HepG2 (cell line): ENCODE measurements around the gene OAF. TPM values are rescaled to one million over a fixed set of nuclear protein-coding genes. Genes with fewer than 3 reads are reported as not detected.
A peak's percentile ranks its signal among the peaks of the same experiment; 100 is the strongest.

ENCODE experiments used
- CHCHD3 ChIP-seq: sonication (generic); formaldehyde crosslinking; IDR thresholded peaks from 2 replicates; pipeline ENCODE4 v1.8.0; 2022; ENCODE audit warnings: mild to moderate bottlenecking, missing genetic modification reagents, moderate library complexity
- FOXP1 ChIP-seq, 2 experiments: fragments of 450-650 bp in 1 of 2; IDR thresholded peaks; 2 replicates each; pipeline ENCODE4 v1.6.1; 2017 to 2018; ENCODE audit warnings: antibody characterized with exemption in 1 of 2
- KMT2B ChIP-seq: IDR thresholded peaks from 2 replicates; pipeline ENCODE4 v1.6.1; 2016; ENCODE audit warnings: missing genetic modification reagents, missing compliant biosample characterization
- MYNN ChIP-seq: sonication (generic); formaldehyde crosslinking; IDR thresholded peaks from 2 replicates; pipeline ENCODE4 v1.4.0; 2020; ENCODE audit warnings: mild to moderate bottlenecking, low read depth, missing genetic modification reagents
- NAIF1 ChIP-seq: sonication (generic); formaldehyde crosslinking; IDR thresholded peaks from 2 replicates; pipeline ENCODE4 v1.5.0; 2020; ENCODE audit warnings: mild to moderate bottlenecking, missing genetic modification reagents, borderline replicate concordance
- NCOR1 ChIP-seq: fragments of 200-600 bp; sonication (generic); IDR thresholded peaks from 2 replicates; pipeline ENCODE4 v1.7.0; 2017; ENCODE audit warnings: antibody characterized with exemption, low read length, borderline replicate concordance
- NR0B2 ChIP-seq: sonication (generic); formaldehyde crosslinking; IDR thresholded peaks from 2 replicates; pipeline ENCODE4 v1.4.0; 2020; ENCODE audit warnings: mild to moderate bottlenecking, missing genetic modification reagents
- PITX1 ChIP-seq: sonication (generic); formaldehyde crosslinking; IDR thresholded peaks from 2 replicates; pipeline ENCODE4 v1.5.1; 2020; ENCODE audit warnings: mild to moderate bottlenecking, missing genetic modification reagents
- SNRNP70 ChIP-seq: fragments of 200-400 bp; formaldehyde crosslinking; IDR thresholded peaks from 2 replicates; pipeline ENCODE4 v1.6.1; 2017; ENCODE audit warnings: mild to moderate bottlenecking, low read depth, low read length, moderate library complexity
- SPEN ChIP-seq: sonication (generic); formaldehyde crosslinking; IDR thresholded peaks from 2 replicates; pipeline ENCODE4 v1.5.1; 2020; ENCODE audit warnings: low read depth, mild to moderate bottlenecking, missing genetic modification reagents
- ZFYVE20 ChIP-seq: sonication (generic); formaldehyde crosslinking; IDR thresholded peaks from 2 replicates; pipeline ENCODE4 v1.8.0; 2023; ENCODE audit warnings: low read depth, mild to moderate bottlenecking, moderate library complexity, missing genetic modification reagents, borderline replicate concordance
- ZNF3 ChIP-seq: IDR thresholded peaks from 2 replicates; pipeline ENCODE4 v1.7.0; 2017; ENCODE audit warnings: inconsistent platforms
- ZNF318 ChIP-seq: sonication (generic); formaldehyde crosslinking; IDR thresholded peaks from 2 replicates; pipeline ENCODE4 v1.4.0; 2020; ENCODE audit warnings: mild to moderate bottlenecking, missing genetic modification reagents
- ZNF354B ChIP-seq: sonication (generic); formaldehyde crosslinking; IDR thresholded peaks from 2 replicates; pipeline ENCODE4 v1.8.0; 2022; ENCODE audit warnings: mild to moderate bottlenecking, missing genetic modification reagents
- ZNF431 ChIP-seq: sonication (generic); formaldehyde crosslinking; IDR thresholded peaks from 2 replicates; pipeline ENCODE4 v1.9.0; 2022; ENCODE audit warnings: missing genetic modification reagents, low read depth, mild to moderate bottlenecking, borderline replicate concordance
- ZNF558 ChIP-seq: sonication (generic); formaldehyde crosslinking; IDR thresholded peaks from 2 replicates; pipeline ENCODE4 v1.9.0; 2022; ENCODE audit warnings: mild to moderate bottlenecking, missing genetic modification reagents, borderline replicate concordance
- polyA plus RNA-seq, 8 experiments: library from polyadenylated mRNA; depleted of rRNA in 3 of 8; stranded (reverse) in 7 of 8; unstranded in 1 of 8; fragments of >200 nt; fragmentation: Illumina TruSeq in 4 of 8; extraction: Trizol in 4 of 8; gene quantifications; 2 replicates each; pipeline versions ENCODE4 v1.2.1 to v1.2.3, GENCODE V29; 2011 to 2016; ENCODE audit warnings: low read depth in 4 of 8, missing spikeins in 1 of 8, mixed read lengths in 1 of 8; ENCODE audit not compliant: insufficient read depth in 1 of 8
- total RNA-seq, 5 experiments: library from RNA; depleted of rRNA; stranded (reverse); fragments of >200 nt; fragmentation: Illumina TruSeq; extraction: Trizol; gene quantifications; 2 replicates each; pipeline ENCODE4 v1.2.3, GENCODE V29; 2016; ENCODE audit warnings: low read depth in 1 of 5
- TF ChIP-seq, protein P1 (sequence below): sonication (generic); formaldehyde crosslinking; IDR thresholded peaks from 2 replicates; pipeline ENCODE4 v1.9.0; 2021; ENCODE audit warnings: missing genetic modification reagents, mild to moderate bottlenecking, borderline replicate concordance
- TF ChIP-seq, protein P2 (sequence below): sonication (generic); formaldehyde crosslinking; IDR thresholded peaks from 2 replicates; pipeline ENCODE4 v1.4.0; 2020; ENCODE audit warnings: missing genetic modification reagents

OAF gene
- total and polyA plus RNA-seq, 2 of the 13 experiments (the other 11 are each of a cell fraction or from before 2014, with no cell fraction given), result 63.7 to 94.6 TPM

DNA sequence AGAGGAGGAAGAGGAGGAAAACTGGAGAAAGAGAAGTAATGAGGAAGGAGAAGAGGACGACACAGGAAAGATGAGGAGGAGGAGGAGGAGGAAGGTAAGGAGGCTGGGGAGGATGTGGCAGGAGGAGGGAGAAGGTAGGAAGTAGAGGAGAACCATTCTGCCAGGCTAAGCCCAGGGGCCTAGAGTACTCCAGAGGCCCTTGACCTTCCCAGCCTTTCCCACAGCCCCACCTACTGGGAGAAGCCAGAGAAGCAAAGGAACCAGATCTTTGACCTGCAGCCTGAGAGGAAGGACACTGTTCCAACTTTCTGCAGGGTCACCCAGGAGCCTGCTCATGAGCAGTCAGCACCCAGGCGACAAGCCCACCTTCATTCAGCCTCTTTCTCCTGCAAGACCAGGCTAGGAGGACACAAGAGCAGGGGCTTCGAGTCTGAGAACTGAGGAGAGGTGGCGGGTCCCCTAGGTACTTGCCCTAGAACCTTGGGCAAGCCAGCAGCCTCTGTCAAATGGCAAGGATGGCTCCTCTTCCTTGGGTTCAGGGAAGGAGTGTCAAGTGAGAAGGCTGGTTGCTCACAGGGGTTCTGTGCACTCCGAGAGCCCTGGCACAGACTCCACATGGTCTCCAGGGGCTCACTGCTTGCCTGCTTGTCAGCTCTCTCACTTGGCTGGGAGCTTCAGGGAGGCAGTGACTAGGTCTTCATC lies 27.9 kb upstream of the OAF start (continued):
- TF ChIP-seq FOXP1 (IDR thresholded peaks at IDR 0.05) (no peak), FOXP1 (CRISPR knock-in tag; IDR thresholded peaks at IDR 0.05) (no peak), NAIF1 (no peak), KMT2B (CRISPR knock-in tag) (no peak), PITX1 (CRISPR knock-in tag) (no peak), ZNF558 (CRISPR knock-in tag) (no peak), ZFYVE20 (CRISPR knock-in tag) (no peak), CHCHD3 (no peak), SNRNP70 (no peak), SPEN (0 out of 2 replicates have a peak, but pooled peaks have one; percentile 20), ZNF431 (CRISPR knock-in tag) (no peak), NCOR1 (no peak; the same call in 1 of the 2 replicates), ZNF3 (CRISPR knock-in tag) (no peak), ZNF318 (no peak), MYNN (no peak), NR0B2 (CRISPR knock-in tag) (no peak), ZNF354B (CRISPR knock-in tag) (no peak)
- TF ChIP-seq, protein P1, sequence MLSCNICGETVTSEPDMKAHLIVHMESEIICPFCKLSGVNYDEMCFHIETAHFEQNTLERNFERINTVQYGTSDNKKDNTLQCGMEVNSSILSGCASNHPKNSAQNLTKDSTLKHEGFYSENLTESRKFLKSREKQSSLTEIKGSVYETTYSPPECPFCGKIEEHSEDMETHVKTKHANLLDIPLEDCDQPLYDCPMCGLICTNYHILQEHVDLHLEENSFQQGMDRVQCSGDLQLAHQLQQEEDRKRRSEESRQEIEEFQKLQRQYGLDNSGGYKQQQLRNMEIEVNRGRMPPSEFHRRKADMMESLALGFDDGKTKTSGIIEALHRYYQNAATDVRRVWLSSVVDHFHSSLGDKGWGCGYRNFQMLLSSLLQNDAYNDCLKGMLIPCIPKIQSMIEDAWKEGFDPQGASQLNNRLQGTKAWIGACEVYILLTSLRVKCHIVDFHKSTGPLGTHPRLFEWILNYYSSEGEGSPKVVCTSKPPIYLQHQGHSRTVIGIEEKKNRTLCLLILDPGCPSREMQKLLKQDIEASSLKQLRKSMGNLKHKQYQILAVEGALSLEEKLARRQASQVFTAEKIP, result no peak
- TF ChIP-seq, protein P2, sequence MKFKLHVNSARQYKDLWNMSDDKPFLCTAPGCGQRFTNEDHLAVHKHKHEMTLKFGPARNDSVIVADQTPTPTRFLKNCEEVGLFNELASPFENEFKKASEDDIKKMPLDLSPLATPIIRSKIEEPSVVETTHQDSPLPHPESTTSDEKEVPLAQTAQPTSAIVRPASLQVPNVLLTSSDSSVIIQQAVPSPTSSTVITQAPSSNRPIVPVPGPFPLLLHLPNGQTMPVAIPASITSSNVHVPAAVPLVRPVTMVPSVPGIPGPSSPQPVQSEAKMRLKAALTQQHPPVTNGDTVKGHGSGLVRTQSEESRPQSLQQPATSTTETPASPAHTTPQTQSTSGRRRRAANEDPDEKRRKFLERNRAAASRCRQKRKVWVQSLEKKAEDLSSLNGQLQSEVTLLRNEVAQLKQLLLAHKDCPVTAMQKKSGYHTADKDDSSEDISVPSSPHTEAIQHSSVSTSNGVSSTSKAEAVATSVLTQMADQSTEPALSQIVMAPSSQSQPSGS (CRISPR knock-in tag), result no peak
